Activated CD4-positive, alpha-beta T cell treated with anti-CD3 and anti-CD28 coated beads, Interleukin-10, Interleukin-2, amounts not matched to agents 100 ng/mL and 50 ng/mL, durations not matched to agents 16 hours and 8 hours (primary cell): Measurements from ENCODE around the gene KLK3.

Experiments
- DNase-seq: peaks from one replicate; pipeline ENCODE4 v3.0.0-alpha.2; 2020

The KLK3 gene

DNA sequence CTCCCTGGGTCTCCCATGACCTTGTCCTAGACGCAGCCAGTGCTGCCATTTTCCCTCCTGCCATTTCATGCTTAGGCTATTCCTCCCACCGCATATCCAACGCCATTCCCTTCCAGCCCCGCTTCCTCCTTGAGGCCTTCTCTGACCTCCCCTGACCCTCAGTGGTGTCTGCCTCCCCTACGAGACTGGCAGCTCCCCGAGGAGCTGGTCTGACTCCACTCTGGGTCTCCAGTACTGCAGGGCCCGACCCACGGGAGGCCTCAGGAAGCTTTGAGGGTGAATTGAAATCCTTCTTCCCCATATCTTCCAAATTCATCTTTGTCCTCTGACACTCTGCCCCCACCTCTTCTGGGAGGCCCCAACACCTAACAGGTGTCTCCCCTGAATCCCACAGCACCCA lies 22.0 kb upstream of the KLK3 start:
- DNase-seq: no peak

DNA sequence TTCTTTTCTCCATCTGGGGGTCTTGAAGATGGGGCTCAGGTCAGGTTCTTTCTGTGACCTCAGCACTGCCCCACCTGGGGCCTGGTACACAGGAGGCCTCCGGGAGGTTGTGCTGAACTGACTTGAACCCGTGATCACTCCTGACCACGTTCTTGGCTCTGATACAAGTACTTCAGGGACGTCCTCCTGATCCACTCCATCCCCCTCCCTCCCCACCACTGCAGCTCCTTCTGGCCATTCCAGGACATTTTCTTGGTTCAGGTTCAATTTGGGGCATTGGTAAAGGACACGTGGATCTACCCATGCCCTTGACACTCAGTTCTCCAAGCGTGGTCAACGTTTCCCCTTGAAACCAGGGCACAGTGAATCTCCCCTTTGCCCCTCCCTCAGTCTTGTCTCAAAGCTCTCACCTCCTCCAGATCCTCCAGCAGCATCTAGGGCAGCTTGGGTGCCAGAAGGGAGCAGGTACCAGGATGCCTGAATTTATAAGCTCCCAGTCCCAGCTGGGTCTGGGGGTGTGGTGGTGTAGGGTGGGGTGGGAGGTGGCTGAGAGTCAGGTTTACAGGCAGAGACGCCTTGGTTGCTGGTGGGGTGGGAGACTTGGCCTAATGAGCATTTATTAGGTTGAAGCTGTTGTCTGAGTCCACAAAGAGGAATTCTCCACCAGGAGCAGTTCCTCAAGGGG lies 21.5 kb upstream of the KLK3 start, which contains the start of gene KLK15:
Gene KLK15, minus strand, starts transcription at position 458 of the 685 bp plus-strand sequence. CDS start 2,082 bp downstream, outside the sequence.
- DNase-seq: no peak

DNA sequence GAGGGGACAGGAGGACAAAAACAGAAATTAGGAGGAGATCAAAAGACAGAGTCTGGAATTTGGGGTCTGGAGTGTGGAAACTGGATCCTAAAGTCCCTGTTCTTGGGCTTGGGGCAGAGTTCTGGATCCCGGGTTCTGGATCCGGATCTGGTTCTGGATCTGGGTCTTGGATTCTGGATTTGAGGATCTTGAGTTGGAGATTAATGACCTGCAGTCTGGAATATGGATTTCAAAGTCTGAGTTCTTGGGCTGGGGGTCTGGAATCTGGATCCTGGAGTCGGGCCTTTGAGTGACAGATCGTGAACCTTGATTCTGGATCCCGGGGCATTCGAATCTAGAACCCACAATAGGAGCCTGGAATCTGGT lies 20.9 kb upstream of the KLK3 start:
- no peak for DNase-seq

DNA sequence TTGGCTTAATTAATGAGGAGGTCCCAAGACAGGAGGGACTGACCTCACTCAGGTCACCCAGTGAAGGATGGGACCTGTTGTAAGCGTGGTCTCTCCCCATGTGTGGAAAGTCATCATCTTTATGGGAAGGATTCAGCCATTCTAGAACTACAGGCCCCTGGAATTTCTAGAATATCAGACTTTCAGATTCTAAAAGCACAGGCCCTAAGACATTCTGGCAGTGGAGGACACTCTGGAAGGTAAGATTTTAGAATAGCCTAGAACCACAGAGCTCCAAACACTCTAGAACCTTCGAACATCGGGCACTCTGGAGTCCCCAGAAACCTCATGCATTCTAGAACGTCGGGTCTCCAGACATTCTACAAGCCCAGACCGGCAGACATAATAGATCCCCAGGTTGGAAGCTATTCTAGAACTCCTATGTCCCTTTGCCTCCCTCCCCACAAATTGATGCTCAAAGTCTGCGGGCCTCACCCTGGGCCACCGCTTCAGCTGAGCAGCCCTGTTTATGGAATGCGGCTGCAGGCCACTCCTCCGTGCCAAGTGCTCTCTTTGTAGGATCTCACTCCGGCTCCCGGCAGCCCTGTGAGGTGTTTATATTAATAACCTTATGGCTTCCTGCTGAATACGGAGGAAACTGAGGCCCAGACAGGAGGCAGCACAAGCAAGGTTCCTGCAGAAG lies 19.5 kb upstream of the KLK3 start:
- DNase-seq: no peak

DNA sequence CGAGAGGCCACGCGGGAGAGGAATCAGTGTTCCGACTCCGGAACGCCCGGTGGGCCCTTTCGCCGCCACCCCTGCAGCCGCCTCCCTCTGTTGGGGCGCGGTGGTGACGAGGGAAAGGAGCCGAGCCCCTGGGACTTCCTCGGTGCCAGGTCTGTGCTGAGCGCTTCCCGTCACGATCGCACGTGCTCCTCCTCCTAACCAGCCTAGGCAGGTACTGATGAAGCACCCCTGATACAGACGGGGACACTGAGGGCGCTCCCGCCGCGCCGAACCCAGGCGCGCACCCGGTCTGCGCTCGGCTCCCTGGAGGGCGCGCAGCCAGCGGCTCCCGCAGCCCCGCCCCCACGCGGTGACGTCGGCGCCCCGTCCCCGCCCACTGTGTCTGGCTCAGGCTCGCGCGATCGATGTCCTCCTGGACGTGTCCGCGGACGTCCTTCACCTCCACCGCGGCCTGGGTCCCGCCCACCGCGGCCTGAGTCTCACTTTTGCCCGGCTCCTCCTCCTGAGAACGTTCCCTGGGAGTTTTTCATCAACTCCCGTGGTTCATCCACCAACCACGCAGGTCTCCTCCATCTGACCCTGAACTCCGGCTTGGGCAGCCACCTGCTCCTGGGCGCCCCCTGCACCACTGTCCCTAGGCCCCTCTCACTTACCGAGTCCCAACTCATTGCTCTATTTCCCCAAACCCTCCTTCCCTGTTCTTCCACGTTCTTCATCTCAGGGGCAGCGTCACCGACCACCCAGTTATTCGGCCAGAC lies 18.8 kb upstream of the KLK3 start:
- peak; percentile 82 for DNase-seq

DNA sequence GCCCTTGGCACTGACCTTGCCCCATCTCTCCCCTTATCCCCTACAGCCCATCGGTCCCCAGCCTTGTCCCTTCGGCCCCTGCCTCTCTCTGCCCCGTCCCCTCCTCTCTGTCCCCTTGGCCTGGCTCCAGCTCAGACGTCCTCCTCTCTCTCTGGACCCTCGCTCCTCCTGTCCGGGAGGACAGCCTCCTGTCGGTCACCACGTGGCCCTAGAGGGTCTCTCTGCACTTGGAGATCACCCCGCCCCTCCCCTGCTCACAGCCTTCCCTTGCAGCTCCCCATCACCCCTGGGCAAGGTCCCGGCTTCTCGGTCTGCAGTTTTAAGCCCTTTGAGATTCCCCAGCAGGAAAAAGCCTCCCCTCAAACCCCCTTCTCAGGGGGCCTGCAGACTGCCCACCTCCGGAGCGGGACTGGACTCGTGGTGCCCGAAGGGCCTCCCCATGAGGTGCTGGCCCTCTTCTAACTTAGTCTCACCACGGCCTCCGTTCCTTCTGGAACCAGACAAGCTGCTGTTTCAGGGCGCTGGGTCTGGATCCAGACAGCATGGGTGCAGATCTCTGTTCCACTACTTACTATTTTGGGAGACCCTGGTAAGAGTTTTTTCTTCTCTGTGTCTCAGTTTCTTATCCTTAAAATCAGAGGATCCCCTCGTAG lies 18.0 kb upstream of the KLK3 start:
- DNase-seq: no peak

GRCh38 chr19:50837300-50837699 lies 17.4 kb upstream of the KLK3 start:
- DNase-seq: no peak

DNA sequence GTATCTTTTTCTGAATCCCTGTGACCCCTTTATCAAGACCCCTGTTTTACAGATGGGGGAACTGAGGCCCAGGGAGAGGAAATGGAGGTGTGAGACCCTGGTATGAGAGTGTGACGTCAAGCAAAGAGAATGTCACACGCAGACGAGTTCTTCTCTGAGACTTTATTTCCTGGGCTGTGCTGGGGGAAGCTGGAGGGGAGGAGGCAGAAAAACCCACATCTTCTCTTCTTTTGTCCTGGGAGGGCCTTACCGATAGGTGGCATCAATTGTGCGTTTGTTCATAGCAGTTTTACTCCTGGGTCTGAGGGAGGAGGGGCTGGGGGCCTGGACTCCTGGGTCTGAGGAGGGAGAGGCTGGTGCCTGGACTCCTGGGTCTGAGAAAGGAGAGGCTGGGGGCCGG lies 16.5 kb upstream of the KLK3 start:
- DNase-seq: peak; percentile 20

GRCh38 chr19:50839712-50840655 lies 14.7 kb upstream of the KLK3 start:
- no peak for DNase-seq

GRCh38 chr19:50842130-50842529 lies 12.6 kb upstream of the KLK3 start:
- no peak for DNase-seq

GRCh38 chr19:50843205-50843604 lies 11.5 kb upstream of the KLK3 start:
- no peak for DNase-seq

DNA sequence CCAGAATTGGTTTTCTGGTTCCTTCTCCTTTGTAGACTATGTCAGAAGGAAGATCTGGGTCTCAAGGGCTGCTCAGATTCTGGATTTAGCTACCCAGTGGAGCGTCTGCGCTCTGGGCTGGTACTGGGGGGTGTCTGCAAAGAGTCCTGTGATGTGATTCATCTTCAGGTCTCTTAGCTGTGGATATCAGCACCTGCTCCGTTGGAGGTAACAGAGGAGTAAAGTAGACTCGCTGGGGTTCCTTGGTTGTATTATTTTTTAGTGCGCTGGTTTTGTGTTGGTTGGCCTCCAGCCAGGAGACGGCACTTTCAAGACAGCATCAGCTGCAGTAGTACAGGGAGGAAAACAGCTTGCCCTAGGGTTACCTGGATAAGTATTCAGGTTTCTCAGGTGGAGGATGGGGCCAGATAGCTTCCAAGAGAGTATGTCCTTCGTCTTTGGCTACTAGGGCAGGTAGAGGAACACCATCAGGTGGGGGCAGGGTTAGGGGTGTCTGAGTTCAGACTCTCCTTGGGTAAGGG lies 11.0 kb upstream of the KLK3 start:
- DNase-seq: no peak

- no peak for DNase-seq
Measured at GRCh38 chr19:50844296-50844935, 10.3 kb upstream of the KLK3 start.

DNA sequence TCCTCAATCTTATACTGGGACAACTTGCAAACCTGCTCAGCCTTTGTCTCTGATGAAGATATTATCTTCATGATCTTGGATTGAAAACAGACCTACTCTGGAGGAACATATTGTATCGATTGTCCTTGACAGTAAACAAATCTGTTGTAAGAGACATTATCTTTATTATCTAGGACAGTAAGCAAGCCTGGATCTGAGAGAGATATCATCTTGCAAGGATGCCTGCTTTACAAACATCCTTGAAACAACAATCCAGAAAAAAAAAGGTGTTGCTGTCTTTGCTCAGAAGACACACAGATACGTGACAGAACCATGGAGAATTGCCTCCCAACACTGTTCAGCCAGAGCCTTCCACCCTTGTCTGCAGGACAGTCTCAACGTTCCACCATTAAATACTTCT lies 4.0 kb upstream of the KLK3 start:
- no peak for DNase-seq

- no peak for DNase-seq
Measured at GRCh38 chr19:50851620-50852019, 3.1 kb upstream of the KLK3 start.

DNA sequence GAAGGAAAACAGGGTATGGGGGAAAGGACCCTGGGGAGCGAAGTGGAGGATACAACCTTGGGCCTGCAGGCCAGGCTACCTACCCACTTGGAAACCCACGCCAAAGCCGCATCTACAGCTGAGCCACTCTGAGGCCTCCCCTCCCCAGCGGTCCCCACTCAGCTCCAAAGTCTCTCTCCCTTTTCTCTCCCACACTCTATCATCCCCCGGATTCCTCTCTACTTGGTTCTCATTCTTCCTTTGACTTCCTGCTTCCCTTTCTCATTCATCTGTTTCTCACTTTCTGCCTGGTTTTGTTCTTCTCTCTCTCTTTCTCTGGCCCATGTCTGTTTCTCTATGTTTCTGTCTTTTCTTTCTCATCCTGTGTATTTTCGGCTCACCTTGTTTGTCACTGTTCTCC lies 2.7 kb downstream of the KLK3 start:
- DNase-seq: no peak

GRCh38 chr19:50858886-50859285 lies 4.2 kb downstream of the KLK3 start:
- DNase-seq: no peak

DNA sequence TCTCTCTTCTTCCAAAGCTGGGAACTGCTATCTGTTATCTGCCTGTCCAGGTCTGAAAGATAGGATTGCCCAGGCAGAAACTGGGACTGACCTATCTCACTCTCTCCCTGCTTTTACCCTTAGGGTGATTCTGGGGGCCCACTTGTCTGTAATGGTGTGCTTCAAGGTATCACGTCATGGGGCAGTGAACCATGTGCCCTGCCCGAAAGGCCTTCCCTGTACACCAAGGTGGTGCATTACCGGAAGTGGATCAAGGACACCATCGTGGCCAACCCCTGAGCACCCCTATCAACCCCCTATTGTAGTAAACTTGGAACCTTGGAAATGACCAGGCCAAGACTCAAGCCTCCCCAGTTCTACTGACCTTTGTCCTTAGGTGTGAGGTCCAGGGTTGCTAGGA lies 5.1 kb downstream of the KLK3 start:
- no peak for DNase-seq

- no peak for DNase-seq
Measured at GRCh38 chr19:50861010-50861409, 6.3 kb downstream of the KLK3 start.

GRCh38 chr19:50861496-50862286 lies 7.0 kb downstream of the KLK3 start:
- no peak for DNase-seq

- no peak for DNase-seq
Measured at GRCh38 chr19:50869479-50869878, 14.8 kb downstream of the KLK3 start.
